Activated CD8-positive, alpha-beta memory T cell treated with anti-CD3 and anti-CD28 coated beads for 24 hours (primary cell): ENCODE results near the gene PPP1R14D.
A peak's percentile ranks its signal among the peaks of the same experiment; 100 is the strongest.

ENCODE experiments used
- DNase-seq: peaks from one replicate; pipeline ENCODE4 v3.0.0-alpha.2; 2020

The PPP1R14D gene

DNA sequence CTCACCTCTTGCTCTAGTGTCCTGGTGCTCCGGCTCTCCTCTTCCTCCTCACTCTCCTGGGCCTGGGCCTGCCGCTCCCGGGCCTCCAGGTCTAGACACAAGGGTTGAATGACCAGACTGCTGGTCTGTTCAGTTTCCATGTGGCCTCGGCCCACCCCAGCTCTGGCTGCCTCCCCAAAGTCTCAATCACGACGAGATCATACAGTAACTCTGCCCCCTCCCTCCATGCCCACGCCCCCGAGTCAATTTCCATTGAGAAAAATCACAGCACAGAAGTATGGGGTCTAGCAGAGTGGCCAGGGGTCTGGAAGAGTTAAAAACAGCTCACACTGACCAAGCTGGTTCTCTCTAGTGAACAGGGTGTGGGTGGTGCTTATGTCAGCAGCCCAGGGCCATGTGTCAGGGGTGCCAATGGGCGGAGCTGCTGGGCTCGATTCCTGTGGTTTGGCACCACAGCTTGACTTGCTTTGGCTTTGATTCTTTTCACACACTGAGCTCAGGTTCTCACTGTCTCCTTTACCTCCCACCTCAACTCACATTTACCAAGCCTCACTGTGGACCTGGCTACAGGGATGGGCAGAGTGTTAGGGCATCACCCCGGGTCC is 51.9 kb downstream of the PPP1R14D start:
- DNase-seq = no peak

DNA sequence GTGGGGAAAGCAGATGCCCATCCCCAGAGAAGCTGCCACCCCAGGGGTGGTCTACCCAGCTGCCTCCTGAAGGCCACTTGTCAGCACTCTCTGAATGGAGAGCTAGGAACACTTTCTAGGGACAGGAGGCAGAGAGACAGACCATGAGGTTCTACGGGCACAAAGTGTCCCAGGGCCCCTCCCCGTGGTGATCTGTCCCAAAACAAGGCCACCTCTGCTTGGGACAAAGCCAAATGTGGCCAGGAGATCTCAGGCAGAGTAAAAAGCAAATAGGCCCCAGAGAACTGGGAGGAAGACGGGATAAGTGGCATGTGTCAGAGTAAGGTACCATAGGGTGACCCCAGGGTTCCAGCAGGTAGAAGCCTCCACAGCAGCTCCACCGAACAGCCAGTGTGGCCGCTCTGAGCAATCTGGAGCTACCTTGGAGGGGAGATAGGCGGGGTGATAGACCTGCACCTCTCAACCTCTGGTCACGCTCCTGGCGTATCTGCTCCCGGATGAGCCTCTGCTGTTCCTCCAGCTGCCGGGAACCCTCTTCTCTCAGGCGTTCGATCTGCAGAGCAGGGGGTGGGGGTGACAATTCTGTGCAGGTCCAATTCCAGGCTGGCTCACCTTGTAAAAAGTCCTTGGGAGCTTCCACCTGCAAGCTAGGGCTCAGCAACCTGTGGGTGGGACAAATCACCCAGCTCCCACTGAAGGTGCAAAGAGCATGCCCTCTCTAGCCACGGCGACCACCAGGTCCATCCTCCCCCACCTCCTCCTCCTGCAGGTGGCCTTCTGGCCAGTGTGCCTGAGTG is 52.6 kb downstream of the PPP1R14D start:
- DNase-seq = no peak

DNA sequence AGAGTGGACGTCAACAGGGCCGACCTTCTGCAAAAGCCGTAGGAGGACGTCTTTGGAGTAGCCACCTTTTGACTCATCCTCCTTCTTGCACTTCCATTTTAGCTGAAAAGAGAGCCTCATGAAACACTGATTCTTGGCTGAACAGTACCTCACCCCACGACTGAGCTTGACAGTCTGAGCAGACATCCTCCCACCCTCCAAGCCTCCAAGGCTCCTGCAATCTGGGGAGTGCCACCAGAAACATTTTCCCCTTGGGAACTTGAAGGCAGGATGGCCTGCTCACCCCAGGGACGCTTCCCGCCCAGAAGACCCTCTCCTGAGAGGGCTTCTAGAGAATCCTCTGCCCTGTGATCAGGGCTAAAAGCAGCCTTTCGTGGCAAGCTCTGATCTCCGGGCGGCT is 53.5 kb downstream of the PPP1R14D start:
- no peak for DNase-seq

DNA sequence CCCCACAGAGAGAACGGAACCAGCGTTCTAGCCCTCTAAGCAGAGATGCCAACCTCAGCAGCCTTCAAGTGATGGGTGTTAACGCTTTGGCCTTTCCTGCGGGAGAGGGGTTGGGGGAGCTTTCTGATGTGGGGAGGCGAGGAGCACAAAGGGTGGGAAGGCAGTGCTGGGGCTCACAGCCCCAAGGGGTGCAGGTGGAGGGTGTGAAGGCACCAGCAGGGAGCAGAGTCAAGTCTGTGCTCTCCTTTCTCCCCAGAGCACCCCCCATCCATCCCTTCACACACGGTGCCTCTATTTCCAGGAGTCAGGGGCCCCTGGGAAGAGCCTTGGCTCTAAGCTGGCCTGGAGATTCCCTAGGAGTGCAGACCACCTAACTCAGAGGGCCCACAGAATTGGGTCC is 54.6 kb downstream of the PPP1R14D start:
- no peak for DNase-seq

DNA sequence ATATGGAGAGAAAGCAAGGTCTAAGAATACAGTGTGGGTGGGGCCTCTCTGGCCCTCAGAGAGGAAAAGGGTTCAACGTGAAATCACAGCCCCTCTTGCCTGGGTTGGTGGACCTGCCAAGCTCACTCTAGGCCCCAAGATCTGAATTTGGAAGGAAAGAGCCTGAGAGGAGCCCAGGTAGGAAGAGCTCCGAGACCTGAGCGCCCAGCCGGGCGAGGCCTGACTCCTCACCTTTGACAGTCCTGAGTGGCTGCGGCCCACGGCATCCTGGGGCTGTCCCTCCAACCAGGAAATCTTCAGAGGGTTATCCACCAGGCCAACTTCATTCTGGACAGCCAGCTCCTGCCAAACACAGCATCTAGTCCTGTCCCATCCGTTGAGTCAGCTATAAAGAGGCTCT is 55.0 kb downstream of the PPP1R14D start:
- DNase-seq = no peak

DNA sequence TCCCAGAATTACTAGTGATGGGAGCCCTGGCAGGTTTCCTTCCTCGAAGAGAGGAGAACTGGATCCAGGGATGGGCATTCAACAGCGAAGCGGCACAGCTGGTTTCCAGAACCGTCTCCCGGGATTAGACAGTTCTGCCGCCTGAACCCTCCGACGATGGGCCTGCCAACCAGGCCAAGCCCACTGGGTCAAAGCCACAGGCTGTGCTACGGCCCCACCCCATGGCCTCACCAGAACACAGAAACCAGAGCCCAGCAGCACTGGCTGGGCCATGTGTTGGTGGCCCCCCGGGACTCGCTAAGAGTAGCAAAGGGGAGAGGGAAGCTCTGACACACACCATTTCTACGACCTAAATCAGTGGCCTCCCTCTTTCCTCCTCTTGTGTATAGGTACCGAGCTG is 56.5 kb downstream of the PPP1R14D start:
- DNase-seq = no peak

DNA sequence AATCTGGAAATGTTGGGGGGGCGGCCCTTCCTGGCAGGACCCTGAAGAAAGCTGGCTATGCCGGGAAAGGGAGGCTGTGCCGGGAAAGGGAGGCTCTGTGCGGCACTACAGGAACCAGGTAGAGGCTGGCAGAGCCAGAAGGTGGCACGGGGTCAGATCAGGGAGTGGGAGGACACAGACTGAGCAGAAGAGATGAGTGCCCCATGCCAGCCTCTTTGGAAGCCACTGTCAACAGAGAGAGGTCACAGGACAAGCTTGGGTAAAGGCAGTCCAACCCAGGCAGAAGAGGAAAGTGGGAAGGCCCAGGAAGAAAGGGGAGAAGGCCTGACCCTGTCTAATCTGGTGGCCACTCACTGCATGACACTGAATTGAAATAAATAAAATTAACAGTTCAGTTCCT is 57.3 kb downstream of the PPP1R14D start:
- no peak for DNase-seq

DNA sequence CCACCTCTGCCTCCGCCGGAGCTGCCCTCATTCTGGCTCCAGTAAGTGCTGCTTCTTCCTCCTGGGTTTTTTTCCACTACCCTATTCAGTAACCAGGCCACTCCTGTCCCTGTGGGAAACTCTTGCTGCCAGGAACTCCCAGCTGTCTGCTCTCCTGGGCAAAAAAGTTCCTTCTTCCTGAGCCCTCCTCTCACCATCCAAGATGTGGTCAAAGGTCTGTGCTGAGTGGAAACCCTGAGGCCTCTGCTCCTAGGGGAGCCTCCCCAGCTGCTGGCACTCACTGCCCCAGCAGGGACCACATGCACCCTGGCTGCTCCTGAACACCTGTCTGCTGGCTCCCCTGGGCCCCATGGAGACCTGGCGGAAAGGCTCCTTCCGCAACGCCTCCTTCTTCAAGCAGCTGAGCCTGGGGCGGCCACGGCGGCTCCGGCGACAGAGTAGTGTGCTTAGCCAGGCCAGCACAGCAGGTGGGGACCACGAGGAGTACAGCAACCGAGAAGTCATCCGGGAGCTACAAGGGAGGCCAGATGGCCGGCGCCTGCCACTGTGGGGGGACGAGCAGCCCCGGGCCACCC is 58.3 kb downstream of the PPP1R14D start:
- DNase-seq = no peak

DNA sequence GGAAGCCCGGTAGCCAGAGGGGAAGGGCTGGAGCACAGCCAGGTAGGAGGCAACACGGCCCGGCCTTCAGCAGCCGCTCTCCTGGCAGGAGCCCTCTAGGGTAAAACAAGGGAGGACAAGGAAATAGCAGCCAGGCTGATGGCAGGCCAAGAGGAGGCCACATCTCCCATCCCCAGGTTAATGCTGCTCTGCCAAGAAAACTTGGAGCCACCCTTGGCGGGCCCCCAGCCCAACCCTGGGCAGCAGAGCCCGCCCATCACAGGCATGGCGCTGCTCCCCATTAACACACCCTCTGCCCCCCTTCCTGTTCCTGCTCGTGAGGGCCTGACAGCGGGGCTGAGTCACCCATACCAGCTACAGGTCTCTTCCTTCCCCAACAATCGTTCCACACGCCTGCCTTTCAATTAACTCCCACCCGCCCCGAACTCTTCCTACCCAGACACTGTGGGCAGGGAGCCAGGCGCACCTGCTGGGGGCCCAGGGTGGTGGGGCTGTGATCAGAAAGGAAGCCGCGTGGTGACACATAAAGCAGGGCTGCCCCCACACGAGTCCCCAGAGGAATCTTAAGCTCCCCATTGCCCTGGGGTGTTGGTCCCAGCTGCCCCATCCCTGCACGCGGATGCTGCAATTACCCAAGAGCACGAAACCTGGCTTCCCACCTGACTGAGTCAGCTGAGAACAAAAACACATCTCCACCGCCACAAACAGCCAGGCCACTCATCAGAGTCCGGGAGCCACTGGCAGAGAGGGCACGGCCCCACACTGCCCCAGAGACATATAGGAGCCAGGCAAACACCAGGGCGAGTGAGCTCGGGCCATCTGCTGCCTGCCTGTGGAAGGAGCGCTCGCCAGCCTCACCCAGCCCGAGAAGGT is 59.0 kb downstream of the PPP1R14D start, which contains the start of gene C15orf62:
C15orf62 (plus strand) TSS at position 707 of the 873 bp plus-strand sequence. CDS start 516 bp downstream, outside the sequence.
- peak; percentile 87 for DNase-seq

DNA sequence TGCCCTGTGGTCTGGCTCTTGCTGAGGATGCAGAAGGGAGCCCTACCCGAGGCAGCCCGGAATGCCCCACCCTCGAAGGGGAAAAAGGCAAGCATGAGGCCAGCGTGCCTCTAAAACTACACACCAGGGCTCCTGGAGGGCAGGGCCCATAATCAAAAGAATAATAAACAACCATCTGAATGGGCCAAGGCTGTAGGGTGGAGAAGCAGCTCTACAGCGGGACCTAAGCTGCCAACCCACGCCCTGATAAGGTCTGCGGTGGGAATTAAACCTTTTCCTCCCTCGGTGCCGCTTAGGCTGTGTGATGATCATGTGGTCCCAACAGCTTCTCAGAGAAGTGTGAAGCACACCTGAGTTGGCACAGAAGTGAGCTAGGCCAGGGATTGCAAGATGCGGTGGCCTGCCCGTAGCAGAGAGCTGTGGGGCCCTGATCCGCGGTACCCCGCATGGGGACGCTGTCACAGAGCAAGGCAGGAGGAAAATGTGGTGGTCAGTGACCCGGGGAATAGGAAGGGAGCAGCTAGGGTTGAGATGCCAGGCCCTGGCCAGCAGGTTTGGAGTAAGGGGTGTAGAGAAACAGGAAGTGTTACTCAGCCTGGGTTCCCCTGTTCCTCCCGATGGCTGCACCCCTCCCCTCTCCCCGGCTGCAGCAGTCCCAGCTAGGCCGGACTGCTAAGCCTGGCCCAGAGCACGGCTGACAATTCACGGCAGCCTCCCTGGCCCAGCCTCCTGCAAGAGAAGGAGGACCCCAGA is 59.8 kb downstream of the PPP1R14D start:
- no peak for DNase-seq

DNA sequence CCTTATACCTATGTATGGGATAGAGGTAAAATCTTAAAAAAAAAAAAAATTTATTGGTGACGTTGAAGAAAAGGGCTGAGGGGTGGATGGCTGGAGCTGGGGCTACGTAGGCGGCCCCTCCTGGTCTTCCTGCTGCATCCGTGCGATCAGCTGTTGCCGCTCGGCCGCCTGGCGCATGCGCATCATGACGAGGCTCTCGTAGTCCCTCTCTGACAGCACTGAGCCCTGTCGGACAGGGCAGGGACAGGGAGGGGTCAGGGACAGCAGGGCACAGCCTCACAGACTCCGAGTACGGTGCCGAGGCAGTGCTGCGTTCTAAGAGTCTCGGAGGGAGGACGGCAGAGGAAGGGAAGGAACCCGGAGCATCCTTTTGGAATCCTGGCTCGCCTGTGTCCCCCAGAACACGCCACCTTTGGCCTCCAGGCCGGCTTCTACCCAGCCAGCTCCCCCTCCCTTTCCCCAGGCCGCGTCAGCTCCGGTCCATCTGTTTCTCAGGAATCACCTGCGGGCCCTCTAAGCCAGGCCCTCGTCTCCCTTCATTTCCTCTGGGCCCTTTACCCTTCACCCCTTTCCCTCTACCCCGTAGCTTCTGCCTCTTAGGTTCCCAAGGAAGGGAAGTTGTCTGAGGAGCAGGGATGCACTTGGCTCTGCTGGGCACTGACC is 60.5 kb downstream of the PPP1R14D start:
- no peak for DNase-seq

DNA sequence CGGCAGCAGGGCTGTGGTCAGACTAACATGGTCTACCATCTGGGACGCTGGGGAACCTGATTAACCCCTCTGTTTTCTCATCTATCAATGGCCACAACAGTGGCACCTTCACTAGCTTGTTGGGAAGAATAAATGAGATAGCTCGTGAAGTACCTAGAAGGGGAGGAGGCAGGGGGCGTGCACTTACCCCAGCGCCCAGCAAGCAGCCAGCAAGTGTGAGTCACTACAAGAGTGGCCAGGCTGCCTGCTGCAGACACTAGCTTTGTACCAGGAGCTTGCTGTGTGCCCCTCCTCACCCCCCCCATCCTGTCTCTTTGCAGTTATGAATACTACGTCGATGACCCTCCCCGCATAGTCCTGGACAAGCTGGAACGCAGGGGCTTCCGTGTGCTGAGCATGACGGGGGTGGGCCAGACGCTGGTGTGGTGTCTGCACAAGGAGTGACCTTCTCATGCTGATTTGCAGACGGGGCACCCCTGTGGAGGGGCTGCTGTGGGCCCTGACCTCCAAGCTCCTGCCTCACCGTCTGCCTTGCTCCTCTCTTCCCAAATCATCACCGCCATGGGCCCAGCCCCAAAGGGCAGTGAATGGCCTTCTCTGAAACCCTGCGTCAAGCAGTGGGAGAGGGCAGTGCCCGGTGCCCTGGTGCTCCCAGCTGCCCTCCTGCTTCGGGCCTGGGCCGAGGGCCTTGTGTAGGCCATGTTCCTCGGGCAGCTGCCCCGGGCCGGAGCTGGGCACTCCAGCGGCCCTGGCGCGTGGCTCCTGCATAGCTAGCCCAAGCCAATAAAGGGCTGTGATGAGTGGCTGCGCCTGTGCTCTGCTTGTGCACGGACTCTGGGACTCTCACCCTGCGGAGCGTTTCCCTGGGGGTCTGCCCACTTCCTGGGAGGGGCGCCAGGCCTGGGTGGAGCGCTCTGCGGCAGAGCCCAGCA is 61.3 kb downstream of the PPP1R14D start:
- no peak for DNase-seq

DNA sequence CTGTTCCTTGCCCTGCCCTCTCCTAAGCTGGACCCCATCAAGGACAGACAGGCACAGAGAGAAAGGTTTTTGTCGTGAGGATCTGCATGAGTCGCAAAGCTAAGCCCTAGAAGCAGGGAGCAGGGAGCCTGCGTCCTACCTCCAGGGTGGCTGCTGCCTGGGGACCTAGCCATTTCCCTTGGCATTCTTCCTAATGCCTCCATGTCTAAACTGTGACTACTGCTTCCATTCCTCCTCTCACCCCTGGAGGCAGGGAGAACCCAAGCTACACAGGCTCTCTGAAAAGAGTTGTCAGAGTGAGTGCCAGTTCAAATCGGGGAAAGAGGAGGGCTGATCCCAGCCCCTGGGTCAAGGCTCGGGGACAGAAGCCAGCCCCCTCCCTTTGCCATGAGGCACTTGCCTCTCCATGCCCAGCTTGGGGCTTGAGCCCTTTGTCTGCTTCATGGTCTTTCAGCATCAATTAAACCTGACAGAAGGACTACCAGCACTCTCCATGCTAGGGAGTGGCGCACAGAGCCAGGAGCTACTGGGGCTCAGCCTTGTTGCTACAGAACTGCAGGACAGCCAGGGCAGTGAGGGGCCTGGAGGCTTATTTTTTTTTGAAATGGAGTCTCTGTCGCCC is 62.2 kb downstream of the PPP1R14D start:
- no peak for DNase-seq
